Spinal cord (tissue), 10 donors: ENCODE results near the gene ADD1. TPM values are rescaled to one million over a fixed set of nuclear protein-coding genes. Genes with fewer than 3 reads are reported as not detected.

ENCODE experiments used
- DNase-seq, 6 donors: peaks; one replicate each; pipeline versions ENCODE4 v3.0.0 to v3.0.0-alpha.2; 2013 to 2015; ENCODE audit warnings: low spot score in 6 of 6, low read depth in 4 of 6
- H3K27ac ChIP-seq: one replicate; pipeline ENCODE4 v1.5.1; 2013; ENCODE audit warnings: low read depth, low read length, control low read depth
- H3K27me3 ChIP-seq: one replicate; pipeline ENCODE4 v1.6.1; 2013; ENCODE audit warnings: low read length; ENCODE audit not compliant: control insufficient read depth, insufficient read depth
- H3K36me3 ChIP-seq: one replicate; pipeline ENCODE4 v1.6.1; 2013; ENCODE audit warnings: low read length; ENCODE audit not compliant: control insufficient read depth, insufficient read depth
- H3K4me1 ChIP-seq: one replicate; pipeline ENCODE4 v1.6.1; 2013; ENCODE audit warnings: low read length; ENCODE audit not compliant: control insufficient read depth, insufficient read depth
- H3K4me3 ChIP-seq: one replicate; pipeline ENCODE4 v1.5.1; 2013; ENCODE audit warnings: low read depth, low read length, control low read depth
- H3K9me3 ChIP-seq: one replicate; pipeline ENCODE4 v1.6.1; 2013; ENCODE audit warnings: low read length; ENCODE audit not compliant: control insufficient read depth, insufficient read depth
- WGBS: methylation state at CpG from one replicate; pipeline ENCODE4 v1.1.5; 2013; ENCODE audit warnings: missing lambda C conversion rate; ENCODE audit not compliant: insufficient coverage; 5-methylcytosine and 5-hydroxymethylcytosine counted together
- polyA plus RNA-seq, 2 donors: library from polyadenylated mRNA; unstranded; fragments of 120-200 nt; gene quantifications; one replicate each; pipeline ENCODE4 v1.2.1, GENCODE V29; 2013; ENCODE audit not compliant: insufficient read length in 2 of 2
- total RNA-seq, 2 donors: library from RNA; depleted of rRNA in 1 of 2; stranded (reverse); fragments of 120-200 nt in 1 of 2; fragments of >200 nt in 1 of 2; gene quantifications; one replicate each; pipeline versions ENCODE4 v1.2.3 to v1.2.4, GENCODE V29; 2013 to 2014
- donor health status: healthy.

The ADD1 gene
- total and polyA plus RNA-seq, 4 donors = 201 to 334 (median 306) TPM

DNA sequence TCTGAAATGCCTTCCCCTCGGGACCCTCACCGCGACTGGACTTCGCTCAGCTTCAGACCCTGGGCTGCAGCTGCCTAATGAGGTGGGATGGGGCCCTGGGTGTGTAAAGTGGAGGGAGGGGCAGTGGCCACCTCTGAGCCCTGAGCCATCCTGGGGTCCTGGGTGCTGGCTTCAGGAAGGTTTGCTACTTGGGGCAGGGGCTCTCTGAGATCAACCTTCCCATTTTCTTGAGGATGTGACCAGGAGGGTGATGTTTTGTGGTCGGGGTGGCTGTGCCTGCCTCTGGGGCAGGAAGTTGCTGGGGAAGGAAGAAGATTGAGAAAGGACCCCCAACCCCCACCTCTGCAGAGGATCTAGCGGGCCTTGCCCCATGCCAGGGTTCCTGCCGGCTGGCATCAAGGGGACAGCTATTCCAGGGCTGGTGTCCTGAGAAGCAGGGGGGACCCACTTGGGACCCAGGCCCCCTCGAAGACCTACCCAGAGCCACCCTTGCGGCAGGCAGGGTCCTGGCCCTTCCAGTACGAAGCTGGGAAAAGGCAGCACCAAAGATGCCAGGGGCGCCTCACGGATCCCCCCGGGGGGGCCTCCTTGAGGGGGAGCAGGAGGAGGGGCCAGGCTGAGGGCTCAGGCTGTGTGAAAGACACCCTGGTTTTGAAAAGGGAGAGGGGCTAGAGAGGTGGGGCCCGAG, 44.3 kb upstream of the ADD1 start:
- 77% methylated on average over 11 of the region's 14 CpGs for WGBS
- Histone ChIP-seq H3K27me3 (peaks cover 3% of the 10 kb centered on the region), H3K27ac (peak overlapping the region; percentile 64), H3K36me3 (peaks cover 24% of the 10 kb centered on the region), H3K4me3 (no peak overlapping the region), H3K9me3 (no peaks in the 10 kb centered on the region), H3K4me1 (peaks cover 88% of the 10 kb centered on the region)
- DNase-seq = no peak

DNA sequence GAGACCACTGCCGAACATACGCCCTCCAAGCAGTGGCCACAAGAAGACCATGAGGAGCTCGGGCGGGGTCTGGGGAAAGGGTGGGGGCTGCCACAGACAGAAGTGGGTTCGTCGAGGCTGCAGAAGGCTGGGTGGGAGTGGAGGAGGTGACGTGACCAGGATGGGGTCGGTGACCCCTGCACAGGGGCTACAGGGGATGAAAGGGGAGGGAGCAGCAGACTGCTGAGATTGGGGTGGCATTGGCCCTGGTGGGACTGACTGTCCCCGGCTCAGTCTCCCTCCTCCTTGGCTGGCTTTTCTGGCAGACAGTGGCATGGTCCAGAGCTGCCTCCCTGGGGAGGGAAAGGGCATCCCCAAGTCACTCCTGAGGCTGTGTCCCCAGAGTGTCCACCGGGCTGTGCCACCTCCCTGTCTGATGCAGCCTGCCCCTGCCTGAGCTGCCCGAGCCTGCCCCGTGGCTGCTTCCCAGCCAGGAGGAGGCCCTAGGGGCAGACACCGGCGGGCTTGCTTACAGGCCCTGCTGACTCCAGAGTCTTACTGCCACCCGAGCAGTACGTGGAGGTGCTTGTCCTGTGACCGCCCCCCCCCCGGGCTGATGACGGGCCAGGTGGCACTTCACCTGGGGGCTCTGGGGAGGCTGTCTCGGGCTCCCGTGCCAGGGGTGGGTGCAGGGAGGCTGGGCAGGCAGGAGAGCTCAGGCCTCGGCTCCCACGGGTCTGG, 43.5 kb upstream of the ADD1 start:
- peak overlapping the region; percentile 94 for H3K27ac ChIP-seq

DNA sequence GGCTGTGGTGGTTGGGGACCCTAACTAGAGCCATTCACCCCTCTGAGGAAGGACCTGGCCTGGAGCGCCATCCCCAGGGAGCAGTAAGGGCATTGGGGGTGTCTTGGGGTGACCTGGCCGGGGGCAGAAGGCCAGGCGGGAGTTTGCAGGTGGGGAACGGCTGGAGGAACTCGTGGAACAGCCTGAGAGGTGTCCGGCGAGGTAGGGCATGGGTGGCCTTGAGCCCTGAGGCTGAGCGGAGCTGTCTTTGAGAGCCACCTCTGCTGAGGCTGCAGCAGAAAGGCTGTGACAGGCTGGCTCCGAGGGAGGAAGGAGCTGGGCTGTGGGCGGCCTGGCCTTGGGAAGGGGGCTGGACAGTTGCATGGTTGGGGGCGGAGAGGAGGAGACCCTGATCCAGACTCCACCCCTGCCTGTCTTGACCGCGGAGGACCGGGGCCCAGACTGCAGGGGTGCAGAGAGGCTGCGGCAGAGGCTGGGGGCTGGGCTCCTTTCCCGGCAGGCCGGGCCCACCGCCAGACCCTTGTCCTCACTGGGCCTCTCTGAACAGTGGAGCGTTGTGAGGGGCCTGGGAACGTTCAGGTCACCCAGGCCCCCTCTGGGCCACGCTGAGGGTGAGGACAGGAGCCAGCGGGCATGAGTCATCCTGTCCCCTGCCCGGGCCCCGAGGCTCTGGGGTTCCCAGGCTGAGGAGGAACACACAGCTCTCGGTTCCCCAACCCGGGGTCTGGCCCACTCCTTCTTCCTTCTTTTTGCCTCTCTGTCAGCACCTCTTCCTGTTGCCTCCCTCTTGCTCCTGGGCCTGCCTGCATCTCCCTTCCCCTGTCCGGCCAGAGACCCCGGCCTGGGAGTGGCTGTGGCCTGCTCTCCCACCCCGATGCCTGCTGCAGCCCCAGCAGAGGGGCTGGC, 42.7 kb upstream of the ADD1 start:
- 26% methylated on average over 29 of the region's 29 CpGs for WGBS
- Histone ChIP-seq H3K27ac (peak overlapping the region; percentile 94), H3K4me3 (peak overlapping the region; percentile 12), H3K9me3 (no peaks in the 10 kb centered on the region), H3K36me3 (peaks cover 32% of the 10 kb centered on the region), H3K27me3 (no peaks in the 10 kb centered on the region), H3K4me1 (peaks cover 88% of the 10 kb centered on the region)
- peak in 5 of 6 donors; percentile 59 to 94 (median 78) for DNase-seq

More for the DNA sequence above, 43.5 kb upstream of the ADD1 start:
- no peaks in the 10 kb centered on the region for H3K27me3 ChIP-seq
- H3K36me3 ChIP-seq = peaks cover 31% of the 10 kb centered on the region
- H3K4me3 ChIP-seq = no peak overlapping the region
- 71% methylated on average over 23 of the region's 23 CpGs for WGBS
- DNase-seq = no peak
- H3K4me1 ChIP-seq = peaks cover 88% of the 10 kb centered on the region
- no peaks in the 10 kb centered on the region for H3K9me3 ChIP-seq

DNA sequence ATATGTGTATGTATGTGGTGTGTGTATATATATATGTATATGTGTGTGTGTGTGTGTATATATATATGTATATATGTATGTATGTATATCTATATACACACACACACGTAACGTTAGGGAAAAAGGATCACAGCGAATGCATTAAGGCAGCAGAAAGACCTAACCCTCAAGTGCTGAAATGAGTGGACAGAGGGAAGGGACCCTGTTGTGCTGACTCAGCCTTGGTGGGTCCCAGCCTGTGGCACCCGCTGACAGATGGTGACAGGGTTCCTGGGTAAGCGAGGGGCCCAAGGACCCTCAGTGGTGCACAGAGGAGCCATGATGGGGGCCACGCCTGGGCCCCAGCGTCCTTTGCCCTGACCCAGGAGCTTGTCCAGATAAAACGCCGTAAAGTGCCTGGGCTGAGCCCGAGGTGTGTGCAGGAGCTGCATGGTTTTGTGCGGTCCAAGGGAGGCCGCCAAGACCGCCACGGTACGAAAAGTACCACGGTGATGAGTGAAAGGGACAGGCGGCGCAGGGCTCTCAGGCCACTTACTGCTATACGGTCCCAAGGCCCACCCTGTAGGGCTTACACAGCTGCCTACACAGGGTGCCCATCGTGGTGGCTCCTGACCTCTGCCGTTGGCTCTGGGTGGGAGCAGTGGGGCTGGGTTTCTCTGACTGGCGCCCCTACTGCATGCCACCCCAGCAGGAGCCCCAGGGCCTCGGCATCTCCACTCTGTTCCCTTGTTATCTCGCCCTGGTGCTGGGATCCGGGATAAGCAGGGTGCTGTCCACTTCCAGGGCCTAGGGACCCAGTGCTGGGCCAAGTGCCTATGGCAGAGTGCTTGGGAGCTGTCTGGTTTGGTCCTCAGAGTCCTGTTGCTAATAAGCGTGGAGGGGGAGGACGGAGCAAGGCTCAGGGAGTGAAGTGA, 40.8 kb upstream of the ADD1 start:
- 91% methylated on average over 25 of the region's 27 CpGs for WGBS
- Histone ChIP-seq H3K27ac (no peak overlapping the region), H3K4me1 (peaks cover 86% of the 10 kb centered on the region), H3K36me3 (peaks cover 37% of the 10 kb centered on the region), H3K9me3 (no peaks in the 10 kb centered on the region), H3K4me3 (no peak overlapping the region), H3K27me3 (no peaks in the 10 kb centered on the region)
- DNase-seq = no peak

DNA sequence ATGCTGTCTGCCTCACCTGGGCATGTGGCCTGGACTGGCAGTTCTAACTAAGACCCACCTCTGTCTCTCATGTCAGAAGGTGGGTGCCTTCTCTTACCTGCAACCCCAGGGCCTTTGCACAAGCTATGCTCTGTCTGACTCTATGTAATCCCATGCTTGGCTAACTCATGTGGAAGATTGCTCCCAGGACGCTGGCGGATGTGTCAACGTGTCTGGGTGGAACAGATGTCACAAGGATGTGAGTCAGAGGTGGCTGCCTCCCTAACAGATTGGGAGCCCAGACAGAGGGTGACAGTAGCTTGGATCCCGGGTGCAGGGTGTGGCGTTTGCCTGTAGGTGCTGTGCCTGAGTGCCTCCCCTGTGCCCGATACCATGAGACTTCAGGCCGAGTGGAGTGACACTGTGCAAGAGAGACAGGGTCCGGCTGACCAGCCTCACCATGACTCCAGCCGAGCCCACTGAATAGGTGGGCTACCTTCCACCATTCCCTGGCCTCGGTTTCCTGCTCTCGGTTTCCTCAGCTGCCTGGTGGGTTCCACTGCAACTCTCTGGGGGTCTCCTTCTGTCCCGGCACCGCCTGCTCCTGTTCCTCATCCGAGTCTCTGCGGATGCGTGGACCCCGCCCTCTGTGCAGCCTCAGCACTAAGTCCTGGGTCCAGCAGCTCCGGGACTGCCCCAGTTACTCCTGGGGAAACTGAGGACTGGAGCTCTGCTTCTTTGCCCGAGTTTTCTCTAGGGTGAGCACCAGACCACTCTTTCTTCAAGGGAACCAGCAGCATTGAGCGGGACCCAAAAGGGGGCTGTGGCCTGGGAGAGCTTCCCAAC, 39.8 kb upstream of the ADD1 start:
- WGBS = 91% methylated on average over 20 of the region's 20 CpGs
- DNase-seq = no peak
- H3K27ac ChIP-seq = no peak overlapping the region
- peaks cover 34% of the 10 kb centered on the region for H3K36me3 ChIP-seq
- H3K9me3 ChIP-seq = no peaks in the 10 kb centered on the region
- no peak overlapping the region for H3K4me3 ChIP-seq
- H3K27me3 ChIP-seq = no peaks in the 10 kb centered on the region
- peaks cover 76% of the 10 kb centered on the region for H3K4me1 ChIP-seq

DNA sequence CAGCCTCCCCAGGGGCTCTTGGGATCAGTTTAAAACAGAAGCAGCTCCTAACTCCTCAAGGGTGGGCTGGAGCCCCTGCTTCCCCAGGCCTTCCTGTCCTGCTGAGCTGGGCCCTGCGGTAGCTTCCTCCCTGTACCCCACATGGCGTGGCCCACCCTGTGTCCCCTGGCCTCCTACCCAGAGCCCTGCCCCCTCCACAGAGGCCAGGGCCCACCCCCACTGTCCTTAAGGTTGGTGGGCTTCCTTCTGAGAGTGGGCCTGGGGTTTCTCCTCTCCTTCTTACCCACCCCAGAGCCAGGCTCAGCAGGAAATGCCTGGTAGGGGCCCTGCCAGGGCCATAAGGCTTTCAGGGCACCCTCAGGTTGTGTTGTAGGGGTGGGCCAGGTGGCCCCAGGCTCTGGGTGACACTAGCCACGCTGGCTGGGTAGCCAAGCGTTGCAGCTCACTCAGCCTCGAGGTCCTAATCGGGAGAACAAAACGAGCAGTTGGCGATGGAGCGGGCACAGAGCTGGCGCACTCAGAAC, 39.1 kb upstream of the ADD1 start:
- peaks cover 73% of the 10 kb centered on the region for H3K4me1 ChIP-seq
- peaks cover 29% of the 10 kb centered on the region for H3K36me3 ChIP-seq
- H3K4me3 ChIP-seq = no peak overlapping the region
- no peak overlapping the region for H3K27ac ChIP-seq
- DNase-seq = no peak
- no peaks in the 10 kb centered on the region for H3K9me3 ChIP-seq
- no peaks in the 10 kb centered on the region for H3K27me3 ChIP-seq
- WGBS = 87% methylated on average over 10 of the region's 10 CpGs

DNA sequence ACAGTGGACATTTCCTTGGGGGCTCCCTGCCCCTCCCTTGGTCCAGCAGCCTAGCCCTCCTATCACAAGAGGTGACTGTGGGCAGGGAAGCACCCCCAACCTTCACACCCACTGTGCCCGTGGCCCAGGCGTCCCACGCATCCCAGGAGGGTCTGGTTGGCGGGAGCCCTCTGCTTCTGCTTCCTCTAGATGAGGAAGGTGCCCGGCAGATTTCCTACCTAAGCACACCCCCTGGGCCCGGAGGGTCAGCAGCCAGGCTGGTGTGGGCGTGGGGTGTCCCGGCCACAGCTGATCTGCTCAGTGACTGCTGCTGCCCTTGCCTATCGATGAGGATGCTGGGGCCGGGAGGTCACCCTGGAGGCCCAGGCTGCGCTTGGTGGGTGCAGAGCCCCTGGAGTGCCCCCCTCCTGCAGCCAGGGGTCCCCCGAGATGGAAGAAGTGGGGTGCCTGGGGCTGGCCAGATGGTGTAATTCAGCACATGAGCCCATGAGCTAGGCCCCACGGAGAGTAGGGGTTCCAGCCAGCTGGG, 38.6 kb upstream of the ADD1 start:
- H3K4me1 ChIP-seq = peaks cover 73% of the 10 kb centered on the region
- H3K4me3 ChIP-seq = no peak overlapping the region
- WGBS = 91% methylated on average over 13 of the region's 13 CpGs
- H3K27me3 ChIP-seq = no peaks in the 10 kb centered on the region
- H3K36me3 ChIP-seq = peaks cover 34% of the 10 kb centered on the region
- no peaks in the 10 kb centered on the region for H3K9me3 ChIP-seq
- DNase-seq = no peak
- peak overlapping the region; percentile 77 for H3K27ac ChIP-seq

DNA sequence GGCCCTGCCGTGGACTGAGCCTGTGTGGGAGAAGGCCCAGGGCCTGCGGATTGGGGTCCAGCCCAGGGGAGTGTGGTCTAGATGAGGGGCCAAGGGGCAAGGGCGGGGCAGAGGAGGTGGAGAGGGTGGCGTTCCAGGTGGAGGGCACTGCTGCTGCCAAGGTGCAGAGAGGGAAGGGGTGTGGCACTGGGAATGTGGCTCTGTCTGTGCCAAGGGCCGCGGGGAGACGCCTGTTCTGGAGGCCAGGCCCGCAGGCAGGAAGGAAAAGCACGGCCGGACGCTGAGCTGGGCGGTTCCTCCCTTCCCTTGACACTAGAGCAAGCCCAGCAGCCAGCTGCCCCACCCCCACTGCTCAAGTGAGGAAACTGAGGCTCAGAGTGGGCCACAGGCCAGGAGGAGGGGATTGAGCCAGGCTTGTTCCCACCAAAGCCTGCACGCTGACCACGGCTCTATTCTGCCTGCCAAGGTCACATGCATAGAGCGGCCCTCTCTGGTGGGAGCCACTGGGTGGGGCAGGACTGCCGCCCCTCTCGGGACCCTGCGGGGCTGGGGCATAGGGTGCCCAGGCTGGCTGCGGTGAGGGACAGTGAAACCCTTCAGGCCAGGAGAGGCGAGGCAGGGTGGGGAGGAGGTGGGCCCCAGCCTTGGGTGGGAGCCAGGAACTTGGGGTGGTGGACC, 37.8 kb upstream of the ADD1 start:
- Histone ChIP-seq H3K36me3 (peaks cover 35% of the 10 kb centered on the region), H3K9me3 (no peaks in the 10 kb centered on the region), H3K4me3 (no peak overlapping the region), H3K27me3 (no peaks in the 10 kb centered on the region), H3K4me1 (peaks cover 73% of the 10 kb centered on the region), H3K27ac (peak overlapping the region; percentile 77)
- DNase-seq = no peak
- 73% methylated on average over 14 of the region's 20 CpGs for WGBS
